DOHH2 (cell line): ENCODE measurements around the gene LITAF.

Source experiments
- H3F3A ChIP-seq: fragments of 200-600 bp; sonication (generic), shearing (Covaris generic); 2 replicates; pipeline ENCODE4 v1.6.0; 2016; ENCODE audit warnings: antibody characterized with exemption, mild to moderate bottlenecking; ENCODE audit not compliant: control insufficient read depth, insufficient read depth
- H3K27ac ChIP-seq: fragments of 200-600 bp; sonication (generic); 2 replicates; pipeline ENCODE4 v1.5.1; 2014; ENCODE audit warnings: low read depth, mild to moderate bottlenecking, low read length, moderate library complexity
- H3K27me3 ChIP-seq: fragments of 200-600 bp; sonication (generic); 2 replicates; pipeline ENCODE4 v1.6.1; 2014; ENCODE audit warnings: mild to moderate bottlenecking, low read length, mixed read lengths; ENCODE audit not compliant: control insufficient read depth
- H3K36me3 ChIP-seq: fragments of 200-600 bp; sonication (generic); 2 replicates; pipeline ENCODE4 v1.6.1; 2014; ENCODE audit warnings: mild to moderate bottlenecking, low read length, moderate library complexity, mixed read lengths; ENCODE audit not compliant: control insufficient read depth
- H3K4me1 ChIP-seq: fragments of 200-600 bp; sonication (generic); 2 replicates; pipeline ENCODE4 v1.6.1; 2014; ENCODE audit warnings: mild to moderate bottlenecking, low read length, mixed read lengths; ENCODE audit not compliant: control insufficient read depth
- H3K4me2 ChIP-seq: fragments of 200-600 bp; sonication (generic); 2 replicates; pipeline ENCODE4 v1.6.0; 2014; ENCODE audit warnings: mild to moderate bottlenecking, low read length, moderate library complexity
- H3K4me3 ChIP-seq: fragments of 200-600 bp; sonication (generic); 2 replicates; pipeline ENCODE4 v1.5.1; 2014; ENCODE audit warnings: mild to moderate bottlenecking, low read length, mixed read lengths
- H3K79me2 ChIP-seq: fragments of 200-600 bp; sonication (generic); 2 replicates; pipeline ENCODE4 v1.6.1; 2014; ENCODE audit warnings: mild to moderate bottlenecking, low read length, mixed read lengths; ENCODE audit not compliant: control insufficient read depth
- H3K9me2 ChIP-seq: fragments of 200-600 bp; sonication (generic); replicated peaks from 2 replicates; pipeline ENCODE4 v1.6.1; 2014; ENCODE audit warnings: mild to moderate bottlenecking, low read length, mixed read lengths; ENCODE audit not compliant: control insufficient read depth
- H3K9me3 ChIP-seq: fragments of 200-600 bp; sonication (generic); 2 replicates; pipeline ENCODE4 v1.6.1; 2014; ENCODE audit warnings: antibody characterized with exemption, low read length, mixed read lengths; ENCODE audit not compliant: control insufficient read depth, insufficient read depth
- H4K20me1 ChIP-seq: fragments of 200-600 bp; sonication (generic); 2 replicates; pipeline ENCODE4 v1.6.0; 2014; ENCODE audit warnings: low read depth, mild to moderate bottlenecking, antibody characterized with exemption, low read length, moderate library complexity; ENCODE audit not compliant: control insufficient read depth, insufficient read depth
- CTCF ChIP-seq: fragments of 200-600 bp; sonication (generic); IDR thresholded peaks from one replicate; pipeline ENCODE4 v1.5.1; 2014; ENCODE audit warnings: antibody characterized with exemption, mild to moderate bottlenecking, low read depth, low read length; ENCODE audit not compliant: poor library complexity, severe bottlenecking
- EZH2phosphoT487 ChIP-seq: fragments of 200-600 bp; sonication (generic); IDR thresholded peaks from 2 replicates; pipeline ENCODE4 v1.6.1; 2017; ENCODE audit warnings: borderline replicate concordance, mild to moderate bottlenecking, antibody characterized with exemption, low read length, moderate library complexity, mixed read lengths

The LITAF gene

GRCh38 chr16:11529285-11529684 lies 57.4 kb downstream of the LITAF start:
- no peaks in the 10 kb centered on the region for H3K36me3 ChIP-seq
- H3F3A ChIP-seq: no peaks in the 10 kb centered on the region
- H3K4me3 ChIP-seq: no peak overlapping the region
- no peaks in the 10 kb centered on the region for H4K20me1 ChIP-seq
- H3K27ac ChIP-seq: no peak overlapping the region
- no peaks in the 10 kb centered on the region for H3K9me3 ChIP-seq
- no peak for TF ChIP-seq CTCF
- TF ChIP-seq EZH2phosphoT487: no peak
- no peaks in the 10 kb centered on the region for H3K79me2 ChIP-seq
- no peak overlapping the region for H3K4me2 ChIP-seq
- H3K4me1 ChIP-seq: no peaks in the 10 kb centered on the region
- H3K27me3 ChIP-seq: peaks cover 11% of the 10 kb centered on the region
- no peaks in the 10 kb centered on the region for H3K9me2 ChIP-seq

GRCh38 chr16:11528053-11528452 lies 58.7 kb downstream of the LITAF start:
- H3K36me3 ChIP-seq: no peaks in the 10 kb centered on the region

DNA sequence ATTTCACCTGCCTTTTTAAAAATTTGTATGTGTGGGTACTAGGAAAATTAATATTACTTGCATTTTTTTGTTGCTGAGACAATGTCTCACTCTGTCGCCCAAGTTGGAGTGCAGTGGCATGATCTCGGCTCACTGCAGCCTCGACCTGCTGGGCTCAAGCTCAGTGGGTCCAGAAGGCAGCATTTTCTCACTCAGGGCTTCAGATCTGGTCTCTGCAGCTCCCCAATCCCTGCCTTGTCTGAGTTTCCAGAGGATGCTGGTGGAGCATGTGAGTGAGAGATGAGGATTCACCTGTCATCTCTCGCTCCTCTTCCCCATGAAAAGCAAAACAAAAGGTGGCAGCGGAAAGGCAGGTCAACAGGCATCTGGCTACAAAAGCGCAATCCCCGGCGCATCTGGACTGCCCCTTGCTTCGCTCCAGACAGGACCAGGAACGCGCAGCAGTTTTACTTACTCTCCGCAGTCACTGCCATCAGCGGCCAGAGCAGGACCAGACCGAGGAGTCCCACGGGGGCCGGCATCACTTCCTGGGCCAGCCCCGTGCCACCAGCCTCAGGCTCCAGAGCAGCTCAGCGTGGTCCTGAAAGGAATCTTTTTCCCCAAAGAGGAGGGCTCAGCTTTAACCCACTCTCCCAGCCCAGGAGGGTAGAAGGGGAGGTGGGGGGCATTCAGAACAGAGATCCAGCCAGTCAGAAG lies 59.9 kb downstream of the LITAF start:
- TF ChIP-seq CTCF (no peak), EZH2phosphoT487 (no peak)
- H3K79me2 ChIP-seq: no peaks in the 10 kb centered on the region
- no peaks in the 10 kb centered on the region for H3K36me3 ChIP-seq
- H3K4me2 ChIP-seq: no peak overlapping the region
- no peak overlapping the region for H3K4me3 ChIP-seq
- H3K27me3 ChIP-seq: peaks cover 11% of the 10 kb centered on the region
- no peak overlapping the region for H3K27ac ChIP-seq
- no peaks in the 10 kb centered on the region for H3F3A ChIP-seq
- H3K9me2 ChIP-seq: no peaks in the 10 kb centered on the region
- no peaks in the 10 kb centered on the region for H4K20me1 ChIP-seq
- H3K4me1 ChIP-seq: peaks cover 8% of the 10 kb centered on the region
- no peaks in the 10 kb centered on the region for H3K9me3 ChIP-seq

More at GRCh38 chr16:11528053-11528452, 58.7 kb downstream of the LITAF start:
- no peak overlapping the region for H3K4me3 ChIP-seq
- no peaks in the 10 kb centered on the region for H3K9me2 ChIP-seq
- TF ChIP-seq EZH2phosphoT487: no peak
- TF ChIP-seq CTCF: no peak
- H3K27ac ChIP-seq: no peak overlapping the region
- H3K79me2 ChIP-seq: no peaks in the 10 kb centered on the region
- no peak overlapping the region for H3K4me2 ChIP-seq
- H3F3A ChIP-seq: no peaks in the 10 kb centered on the region
- H3K4me1 ChIP-seq: peaks cover 3% of the 10 kb centered on the region
- no peaks in the 10 kb centered on the region for H3K9me3 ChIP-seq
- H4K20me1 ChIP-seq: no peaks in the 10 kb centered on the region
- H3K27me3 ChIP-seq: peaks cover 11% of the 10 kb centered on the region
